HFFc6 (cell line): Measurements from ENCODE around the gene MOB3A. TPM values are rescaled to one million over a fixed set of nuclear protein-coding genes. Genes with fewer than 3 reads are reported as not detected.

Experiments used
- DNase-seq: peaks from one replicate; pipeline ENCODE4 v3.0.0-alpha.2; 2018
- H3K27ac Mint-ChIP-seq: 2 replicates; pipeline ENCODE4 v1.8.0; 2020; ENCODE audit warnings: mild to moderate bottlenecking, mixed read lengths
- H3K27me3 Mint-ChIP-seq: 2 replicates; pipeline ENCODE4 v1.8.0; 2021; ENCODE audit warnings: mild to moderate bottlenecking, moderate library complexity, mixed read lengths; ENCODE audit not compliant: insufficient read depth
- H3K36me3 Mint-ChIP-seq: 2 replicates; pipeline ENCODE4 v1.8.0; 2021; ENCODE audit warnings: low read depth, mixed read lengths
- H3K4me1 Mint-ChIP-seq: 2 replicates; pipeline ENCODE4 v1.8.0; 2020; ENCODE audit warnings: low read depth, mixed read lengths
- H3K4me3 Mint-ChIP-seq: 2 replicates; pipeline ENCODE4 v1.8.0; 2020; ENCODE audit warnings: mild to moderate bottlenecking, moderate library complexity, mixed read lengths
- H3K9me3 Mint-ChIP-seq: 2 replicates; pipeline ENCODE4 v1.8.0; 2020; ENCODE audit warnings: mild to moderate bottlenecking, mixed read lengths
- CTCF ChIP-seq: fragments of 200-600 bp; sonication (generic); IDR thresholded peaks from 2 replicates; pipeline ENCODE4 v1.5.0; 2021; ENCODE audit warnings: antibody characterized with exemption, mild to moderate bottlenecking
- total RNA-seq, 6 experiments: library from RNA; stranded (reverse); fragmentation: NEBNext Ultra II Directional; extraction: Animal tissue kit (Norgen Biotek cat#: 25700); gene quantifications; 2 replicates in 1 of 6; 3 replicates in 5 of 6; pipeline ENCODE4 v1.2.3, GENCODE V29; 2021

The MOB3A gene
- total RNA-seq, 6 experiments from 2014 or later = 47.1 to 52.6 (median 51.2) TPM

GRCh38 chr19:2062770-2063169 is 33.4 kb downstream of the MOB3A start:
- Mint-ChIP-seq H3K27me3 (peaks cover 1% of the 10 kb centered on the region), H3K9me3 (no peaks in the 10 kb centered on the region), H3K4me1 (peaks cover 39% of the 10 kb centered on the region), H3K27ac (peak overlapping the region; percentile 92), H3K36me3 (no peaks in the 10 kb centered on the region), H3K4me3 (peak overlapping the region; percentile 91)
- no peak for DNase-seq
- TF ChIP-seq CTCF = no peak

GRCh38 chr19:2062389-2062729 is 33.8 kb downstream of the MOB3A start:
- Mint-ChIP-seq H3K27me3 (peaks cover 1% of the 10 kb centered on the region), H3K4me1 (peaks cover 39% of the 10 kb centered on the region)

GRCh38 chr19:2061495-2062388 is 34.4 kb downstream of the MOB3A start:
- Mint-ChIP-seq H3K4me3 (peak overlapping the region; percentile 91), H3K36me3 (no peaks in the 10 kb centered on the region), H3K9me3 (no peaks in the 10 kb centered on the region), H3K27me3 (peaks cover 1% of the 10 kb centered on the region), H3K4me1 (peaks cover 39% of the 10 kb centered on the region), H3K27ac (peak overlapping the region; percentile 92)
- DNase-seq = peak; percentile 98
- no peak; the same call in 1 of the 2 replicates for TF ChIP-seq CTCF

More at GRCh38 chr19:2062389-2062729, 33.8 kb downstream of the MOB3A start:
- TF ChIP-seq CTCF = no peak
- H3K36me3 Mint-ChIP-seq = no peaks in the 10 kb centered on the region
- peak overlapping the region; percentile 91 for H3K4me3 Mint-ChIP-seq
- H3K9me3 Mint-ChIP-seq = no peaks in the 10 kb centered on the region
- no peak for DNase-seq
- H3K27ac Mint-ChIP-seq = peak overlapping the region; percentile 92

GRCh38 chr19:2060884-2061494 is 35.1 kb downstream of the MOB3A start:
- Mint-ChIP-seq H3K27ac (peak overlapping the region; percentile 99), H3K27me3 (peaks cover 1% of the 10 kb centered on the region), H3K36me3 (no peaks in the 10 kb centered on the region), H3K4me3 (peak overlapping the region; percentile 88), H3K9me3 (no peaks in the 10 kb centered on the region), H3K4me1 (peaks cover 43% of the 10 kb centered on the region)
- no peak for TF ChIP-seq CTCF
- peak; percentile 65 for DNase-seq

- TF ChIP-seq CTCF = no peak
- peaks cover 1% of the 10 kb centered on the region for H3K27me3 Mint-ChIP-seq
- H3K4me1 Mint-ChIP-seq = peaks cover 40% of the 10 kb centered on the region
- peak overlapping the region; percentile 99 for H3K27ac Mint-ChIP-seq
- H3K36me3 Mint-ChIP-seq = no peaks in the 10 kb centered on the region
- H3K4me3 Mint-ChIP-seq = peak overlapping the region; percentile 88
- peak; percentile 57 for DNase-seq
- no peaks in the 10 kb centered on the region for H3K9me3 Mint-ChIP-seq
These were observed 36.5 kb downstream of the MOB3A start for GRCh38 chr19:2059422-2060201.
